SK-N-SH (cell line): ENCODE measurements around the gene UGDH. TPM values are rescaled to one million over a fixed set of nuclear protein-coding genes. Genes with fewer than 3 reads are reported as not detected.

Experiments
- CTCF ChIA-PET: fragments of 300-600, 350-600 bp; formaldehyde crosslinking; extraction: SDS; loops from one replicate; lab custom pipeline; 2021; lab: Yijun Ruan, JAX
- POLR2A ChIA-PET: fragments of 350-600 bp; sonication (Branson Sonifier 250); formaldehyde crosslinking; extraction: SDS; loops from one replicate; lab custom pipeline; 2020; ENCODE audit warnings: antibody characterized with exemption, inconsistent platforms; lab: Yijun Ruan, JAX
- DNase-seq: peaks from one replicate; pipeline ENCODE4 v3.0.0; 2012
- H2AFZ ChIP-seq: fragments of 200-600 bp; sonication (generic); 2 replicates; pipeline ENCODE4 v1.8.1; 2016; ENCODE audit warnings: antibody characterized with exemption, mild to moderate bottlenecking, low read depth
- H3F3A ChIP-seq: fragments of 200-600 bp; sonication (generic); replicated peaks from 2 replicates; pipeline ENCODE3; 2016; ENCODE audit warnings: antibody characterized with exemption, mild to moderate bottlenecking; ENCODE audit not compliant: insufficient read depth
- H3K27ac ChIP-seq, 2 experiments: fragments of 200-500 bp in 1 of 2; fragments of 200-600 bp in 1 of 2; sonication (Bioruptor generic) in 1 of 2; sonication (generic), shearing (Covaris generic) in 1 of 2; 2 replicates each; pipeline versions ENCODE4 v1.5.1 to v1.6.1; 2014 to 2016; ENCODE audit warnings: low read depth in 2 of 2, inconsistent platforms in 1 of 2, low read length in 1 of 2, mild to moderate bottlenecking in 1 of 2, mixed read lengths in 1 of 2
- H3K27me3 ChIP-seq: fragments of 200-600 bp; sonication (generic), shearing (Covaris generic); 2 replicates; pipeline ENCODE4 v1.6.1; 2016; ENCODE audit warnings: mixed run types; ENCODE audit not compliant: insufficient read depth
- H3K36me3 ChIP-seq, 2 experiments: fragments of 200-500 bp in 1 of 2; fragments of 200-600 bp in 1 of 2; sonication (Bioruptor generic) in 1 of 2; sonication (generic) in 1 of 2; replicated peaks in 1 of 2; 2 replicates each; pipeline versions ENCODE3 to v1.5.1; 2014 to 2016; ENCODE audit warnings: low read length in 1 of 2, mild to moderate bottlenecking in 1 of 2; ENCODE audit not compliant: insufficient read depth in 2 of 2, control insufficient read depth in 1 of 2
- H3K4me1 ChIP-seq, 2 experiments: fragments of 200-500 bp in 1 of 2; fragments of 200-600 bp in 1 of 2; sonication (Bioruptor generic) in 1 of 2; sonication (generic), shearing (Covaris generic) in 1 of 2; 2 replicates each; pipeline versions ENCODE4 v1.5.1 to v1.6.1; 2014 to 2016; ENCODE audit warnings: low read depth in 1 of 2, low read length in 1 of 2, mixed run types in 1 of 2; ENCODE audit not compliant: insufficient read depth in 2 of 2, control insufficient read depth in 1 of 2
- H3K4me2 ChIP-seq: fragments of 200-600 bp; sonication (generic), shearing (Covaris generic); 2 replicates; pipeline ENCODE4 v1.6.1; 2017; ENCODE audit warnings: mixed run types
- H3K4me3 ChIP-seq, 2 experiments: fragments of 200-500 bp in 1 of 2; fragments of 200-600 bp in 1 of 2; sonication (Bioruptor generic) in 1 of 2; sonication (generic), shearing (Covaris generic) in 1 of 2; 2 replicates each; pipeline versions ENCODE4 v1.5.1 to v1.8.1; 2014 to 2016; ENCODE audit warnings: low read depth in 2 of 2, inconsistent platforms in 1 of 2, low read length in 1 of 2, mild to moderate bottlenecking in 1 of 2, mixed read lengths in 1 of 2, moderate library complexity in 1 of 2
- H3K79me2 ChIP-seq: fragments of 200-600 bp; sonication (generic); 2 replicates; pipeline ENCODE4 v1.8.1; 2017; ENCODE audit warnings: mild to moderate bottlenecking; ENCODE audit not compliant: insufficient read depth
- H3K9ac ChIP-seq: fragments of 200-600 bp; sonication (generic); 2 replicates; pipeline ENCODE4 v1.6.1; 2017; ENCODE audit warnings: mixed run types
- H3K9me2 ChIP-seq: fragments of 200-600 bp; sonication (generic); 2 replicates; pipeline ENCODE4 v1.6.1; 2017; ENCODE audit warnings: mixed run types
- H3K9me3 ChIP-seq: fragments of 200-600 bp; sonication (generic); 2 replicates; pipeline ENCODE4 v1.6.1; 2017; ENCODE audit warnings: mixed run types, mild to moderate bottlenecking, moderate library complexity
- H4K20me1 ChIP-seq: fragments of 200-600 bp; sonication (generic); 2 replicates; pipeline ENCODE4 v1.6.1; 2017; ENCODE audit warnings: mild to moderate bottlenecking, mixed run types; ENCODE audit not compliant: insufficient read depth
- CHD2 ChIP-seq: fragments of 150-350 bp; IDR thresholded peaks from 2 replicates; pipeline ENCODE4 v1.6.1; 2018; ENCODE audit warnings: low read length; ENCODE audit not compliant: partially characterized antibody
- CTCF ChIP-seq: fragments of 200-600 bp; sonication (generic); IDR thresholded peaks from 2 replicates; pipeline ENCODE4 v1.6.1; 2017; ENCODE audit warnings: antibody characterized with exemption, mild to moderate bottlenecking, moderate library complexity
- ELF1 ChIP-seq: IDR thresholded peaks from 2 replicates; pipeline ENCODE4 v1.4.0; 2012
- GATA2 ChIP-seq: sonication (generic); formaldehyde crosslinking; IDR thresholded peaks from 2 replicates; pipeline ENCODE4 v1.5.0; 2020; ENCODE audit warnings: mild to moderate bottlenecking, missing genetic modification reagents
- JUND ChIP-seq: IDR thresholded peaks from 2 replicates; pipeline ENCODE4 v1.4.0; 2012
- MAX ChIP-seq: IDR thresholded peaks from 2 replicates; pipeline ENCODE4 v1.4.0; 2012; ENCODE audit warnings: low read depth
- MXI1 ChIP-seq: IDR thresholded peaks from 2 replicates; pipeline ENCODE4 v1.6.1; 2012; ENCODE audit warnings: mild to moderate bottlenecking, low read depth, low read length, improper control_type of control experiment
- NFIC ChIP-seq: IDR thresholded peaks from 2 replicates; pipeline ENCODE4 v1.4.0; 2012; ENCODE audit warnings: borderline replicate concordance
- PBX3 ChIP-seq: IDR thresholded peaks from 2 replicates; pipeline ENCODE4; 2012
- POLR2AphosphoS5 ChIP-seq: IDR thresholded peaks from 2 replicates; pipeline ENCODE4 v1.6.1; 2012; ENCODE audit warnings: low read depth, low read length
- RAD21 ChIP-seq: IDR thresholded peaks from 2 replicates; pipeline ENCODE4 v1.6.1; 2012; ENCODE audit warnings: mild to moderate bottlenecking, low read length
- RFX5 ChIP-seq: IDR thresholded peaks from 2 replicates; pipeline ENCODE4 v1.6.1; 2012; ENCODE audit warnings: mild to moderate bottlenecking, improper control_type of control experiment, low read length
- SIN3A ChIP-seq: IDR thresholded peaks from 2 replicates; pipeline ENCODE4 v1.6.1; 2012; ENCODE audit warnings: low read depth, mild to moderate bottlenecking, low read length, moderate library complexity, borderline replicate concordance
- TAF1 ChIP-seq: IDR thresholded peaks from 2 replicates; pipeline ENCODE4 v1.6.1; 2012; ENCODE audit warnings: low read depth, mild to moderate bottlenecking, low read length, moderate library complexity, borderline replicate concordance
- TCF12 ChIP-seq: IDR thresholded peaks from 2 replicates; pipeline ENCODE4 v1.4.0; 2012
- TEAD4 ChIP-seq: IDR thresholded peaks from 2 replicates; pipeline ENCODE4 v1.4.0; 2012; ENCODE audit warnings: mild to moderate bottlenecking, borderline replicate concordance; ENCODE audit not compliant: insufficient read depth
- YY1 ChIP-seq: IDR thresholded peaks from 2 replicates; pipeline ENCODE4 v1.4.0; 2012; ENCODE audit warnings: low read depth, mild to moderate bottlenecking
- WGBS: methylation state at CpG from one replicate; pipeline ENCODE4 v1.1.6; 2017; ENCODE audit warnings: low lambda C conversion rate; 5-methylcytosine and 5-hydroxymethylcytosine counted together
- polyA plus RNA-seq, 3 experiments: library from polyadenylated mRNA; depleted of rRNA; stranded (reverse); fragments of >200 nt; gene quantifications; 2 replicates each; pipeline ENCODE4 v1.2.3, GENCODE V29; 2012
- TF ChIP-seq, protein P1 (sequence below): IDR thresholded peaks from 2 replicates; pipeline ENCODE4 v1.6.1; 2012; ENCODE audit warnings: mild to moderate bottlenecking, low read depth, low read length, moderate library complexity
- TF ChIP-seq, protein P2 (sequence below): IDR thresholded peaks from 2 replicates; pipeline ENCODE4 v1.4.0; 2012; ENCODE audit warnings: low read depth, borderline replicate concordance

Gene UGDH
- polyA plus RNA-seq, 1 of the 3 experiments (the other 2 are of a cell fraction) = 41.6 TPM

DNA sequence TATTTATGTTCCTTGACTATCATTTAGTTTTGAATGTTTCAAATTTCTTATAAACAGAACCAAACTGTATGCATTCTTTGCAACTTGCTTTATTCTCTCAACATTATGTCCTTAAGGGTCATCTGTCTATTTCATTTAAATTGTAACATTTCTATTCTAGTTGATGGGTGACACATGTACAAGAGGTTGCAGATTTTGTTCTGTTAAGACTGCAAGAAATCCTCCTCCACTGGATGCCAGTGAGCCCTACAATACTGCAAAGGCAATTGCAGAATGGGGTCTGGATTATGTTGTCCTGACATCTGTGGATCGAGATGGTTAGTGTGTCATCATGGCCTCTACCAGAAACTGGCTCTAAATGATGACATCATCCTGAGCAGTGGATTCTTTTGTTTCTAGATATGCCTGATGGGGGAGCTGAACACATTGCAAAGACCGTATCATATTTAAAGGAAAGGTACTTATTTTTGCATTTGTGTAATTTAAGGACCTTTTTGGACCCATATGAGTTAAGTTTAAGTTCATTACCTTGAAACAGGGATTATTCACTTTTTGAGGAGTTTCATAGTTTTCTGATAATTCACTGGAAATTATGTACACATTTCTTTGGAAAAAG, 62.2 kb downstream of the UGDH start (continued):
- 0 out of 2 replicates have a peak, but pooled peaks have one; percentile 26 for TF ChIP-seq GATA2 (CRISPR knock-in tag)

DNA sequence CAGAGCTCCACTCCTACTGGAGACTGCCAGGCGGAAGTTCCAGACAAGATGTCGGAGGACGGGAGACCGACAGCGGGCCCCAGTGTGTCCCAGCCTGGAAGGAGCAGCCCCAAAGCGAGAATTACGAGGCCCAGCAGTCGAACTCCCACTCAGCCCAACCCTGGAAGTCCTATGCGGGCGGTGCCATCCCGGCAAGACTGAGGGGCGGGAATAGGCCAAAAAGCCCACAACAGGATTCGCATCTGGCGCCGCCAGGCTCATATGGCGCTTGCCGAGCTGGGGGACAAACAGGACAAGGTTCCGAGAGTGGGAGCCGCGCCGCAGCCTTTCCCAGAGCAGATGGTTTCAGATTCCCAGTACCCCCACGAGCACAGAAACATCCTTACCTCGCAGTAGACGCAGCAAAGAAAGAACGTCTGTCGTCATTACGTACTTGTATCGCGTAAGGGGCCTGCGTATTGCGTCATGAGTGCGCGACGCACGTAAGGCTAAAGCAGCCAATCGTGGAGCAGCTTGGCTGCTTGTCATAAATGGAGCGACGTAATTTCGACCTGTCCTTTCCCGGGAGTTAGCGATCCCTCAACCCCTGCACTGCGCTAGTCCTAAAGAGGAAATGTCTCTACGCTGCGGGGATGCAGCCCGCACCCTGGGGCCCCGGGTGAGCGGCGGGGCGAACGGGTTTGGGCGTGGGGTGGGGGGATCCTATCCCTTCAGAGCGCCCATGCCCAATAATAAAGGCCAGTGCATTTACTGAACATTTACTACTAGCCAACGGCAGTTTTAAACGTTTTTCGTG, 68.5 kb downstream of the UGDH start, which contains the start of the genes LIAS and RPL9:
TSS of gene LIAS (plus strand) at position 552 of the 796 bp plus-strand sequence. CDS start at position 614, 62 bp downstream.
TSS of gene RPL9 (minus strand) at position 418 of the 796 bp plus-strand sequence. CDS start 483 bp downstream, outside the sequence.
- no peaks in the 10 kb centered on the region for H3K9me3 ChIP-seq
- peak within 1 kb of the TSS; percentile 97 to 99 for H3K4me3 ChIP-seq
- H3K4me1 ChIP-seq = peaks cover 11 to 12% of the 10 kb centered on the region in 2 experiments; a peak in 3 of 4 replicates
- peak within 1 kb of the TSS; percentile 98 for H3K4me2 ChIP-seq
- CTCF ChIA-PET = interaction anchor here (0.8 to 5.8 kb wide), 5 partner anchors 10 to 556 kb away, joined by 3 to 23 read pairs (median 4); partner anchors contain the start of genes PDS5A and UGDH
- H3K9me2 ChIP-seq = no peaks in the 10 kb centered on the region
- peak within 1 kb of the TSS; percentile 94 for H2AFZ ChIP-seq
- POLR2A ChIA-PET = interaction anchor here (0.6 to 2.1 kb wide), 9 partner anchors 8 to 599 kb away, joined by 3 to 10 read pairs (median 5); partner anchors contain the start of genes N4BP2 and UGDH
- peak within 1 kb of the TSS; percentile 84 to 96 for H3K27ac ChIP-seq
- peaks cover 39% of the 10 kb centered on the region for H4K20me1 ChIP-seq
- H3K36me3 ChIP-seq = peaks cover 49 to 53% of the 10 kb centered on the region in 2 experiments
- no peaks in the 10 kb centered on the region for H3K27me3 ChIP-seq
- TF ChIP-seq ELF1 = peak; percentile 66
- no peak for TF ChIP-seq TCF12
- TF ChIP-seq TAF1 = peak; percentile 96
- no peak for TF ChIP-seq CTCF
- no peak for TF ChIP-seq NFIC
- TF ChIP-seq, protein P1, sequence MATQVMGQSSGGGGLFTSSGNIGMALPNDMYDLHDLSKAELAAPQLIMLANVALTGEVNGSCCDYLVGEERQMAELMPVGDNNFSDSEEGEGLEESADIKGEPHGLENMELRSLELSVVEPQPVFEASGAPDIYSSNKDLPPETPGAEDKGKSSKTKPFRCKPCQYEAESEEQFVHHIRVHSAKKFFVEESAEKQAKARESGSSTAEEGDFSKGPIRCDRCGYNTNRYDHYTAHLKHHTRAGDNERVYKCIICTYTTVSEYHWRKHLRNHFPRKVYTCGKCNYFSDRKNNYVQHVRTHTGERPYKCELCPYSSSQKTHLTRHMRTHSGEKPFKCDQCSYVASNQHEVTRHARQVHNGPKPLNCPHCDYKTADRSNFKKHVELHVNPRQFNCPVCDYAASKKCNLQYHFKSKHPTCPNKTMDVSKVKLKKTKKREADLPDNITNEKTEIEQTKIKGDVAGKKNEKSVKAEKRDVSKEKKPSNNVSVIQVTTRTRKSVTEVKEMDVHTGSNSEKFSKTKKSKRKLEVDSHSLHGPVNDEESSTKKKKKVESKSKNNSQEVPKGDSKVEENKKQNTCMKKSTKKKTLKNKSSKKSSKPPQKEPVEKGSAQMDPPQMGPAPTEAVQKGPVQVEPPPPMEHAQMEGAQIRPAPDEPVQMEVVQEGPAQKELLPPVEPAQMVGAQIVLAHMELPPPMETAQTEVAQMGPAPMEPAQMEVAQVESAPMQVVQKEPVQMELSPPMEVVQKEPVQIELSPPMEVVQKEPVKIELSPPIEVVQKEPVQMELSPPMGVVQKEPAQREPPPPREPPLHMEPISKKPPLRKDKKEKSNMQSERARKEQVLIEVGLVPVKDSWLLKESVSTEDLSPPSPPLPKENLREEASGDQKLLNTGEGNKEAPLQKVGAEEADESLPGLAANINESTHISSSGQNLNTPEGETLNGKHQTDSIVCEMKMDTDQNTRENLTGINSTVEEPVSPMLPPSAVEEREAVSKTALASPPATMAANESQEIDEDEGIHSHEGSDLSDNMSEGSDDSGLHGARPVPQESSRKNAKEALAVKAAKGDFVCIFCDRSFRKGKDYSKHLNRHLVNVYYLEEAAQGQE = 0 out of 2 replicates have a peak, but pooled peaks have one; percentile 5
- peak; percentile 72; the same call in 1 of the 2 replicates for TF ChIP-seq YY1
- TF ChIP-seq RAD21 = no peak
- peak; percentile 88 for TF ChIP-seq CHD2
- TF ChIP-seq RFX5 = peak; percentile 47; the same call in 1 of the 2 replicates
- no peak for TF ChIP-seq JUND
- no peak for TF ChIP-seq GATA2 (CRISPR knock-in tag)
- TF ChIP-seq POLR2AphosphoS5 = peak; percentile 99
- peak; percentile 97 for TF ChIP-seq MAX
- no peak for TF ChIP-seq TEAD4
- peak; percentile 95 for TF ChIP-seq MXI1
- TF ChIP-seq PBX3 = 0 out of 2 replicates have a peak, but pooled peaks have one; percentile 16
- 0 out of 2 replicates have a peak, but pooled peaks have one; percentile 31 for TF ChIP-seq SIN3A
- TF ChIP-seq, protein P2, sequence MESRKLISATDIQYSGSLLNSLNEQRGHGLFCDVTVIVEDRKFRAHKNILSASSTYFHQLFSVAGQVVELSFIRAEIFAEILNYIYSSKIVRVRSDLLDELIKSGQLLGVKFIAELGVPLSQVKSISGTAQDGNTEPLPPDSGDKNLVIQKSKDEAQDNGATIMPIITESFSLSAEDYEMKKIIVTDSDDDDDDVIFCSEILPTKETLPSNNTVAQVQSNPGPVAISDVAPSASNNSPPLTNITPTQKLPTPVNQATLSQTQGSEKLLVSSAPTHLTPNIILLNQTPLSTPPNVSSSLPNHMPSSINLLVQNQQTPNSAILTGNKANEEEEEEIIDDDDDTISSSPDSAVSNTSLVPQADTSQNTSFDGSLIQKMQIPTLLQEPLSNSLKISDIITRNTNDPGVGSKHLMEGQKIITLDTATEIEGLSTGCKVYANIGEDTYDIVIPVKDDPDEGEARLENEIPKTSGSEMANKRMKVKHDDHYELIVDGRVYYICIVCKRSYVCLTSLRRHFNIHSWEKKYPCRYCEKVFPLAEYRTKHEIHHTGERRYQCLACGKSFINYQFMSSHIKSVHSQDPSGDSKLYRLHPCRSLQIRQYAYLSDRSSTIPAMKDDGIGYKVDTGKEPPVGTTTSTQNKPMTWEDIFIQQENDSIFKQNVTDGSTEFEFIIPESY = no peak
- TF ChIP-seq, all 33 proteins: peak for 11
- DNase-seq = peak; percentile 94
- under 1% methylated on average over 43 of the region's 55 CpGs for WGBS
- H3F3A ChIP-seq = peaks cover 51% of the 10 kb centered on the region
- H3K79me2 ChIP-seq = peaks cover 54% of the 10 kb centered on the region
- peak within 1 kb of the TSS; percentile 95 for H3K9ac ChIP-seq
